ENCODE measurements around the gene SIGLEC15.

Gene SIGLEC15

GRCh38 chr18:45861926-45862325, 36.5 kb downstream of the SIGLEC15 start:
- Histone ChIP-seq H2BK5ac (ENCODE audit: low read length) (no peak overlapping the region), H3K18ac (ENCODE audit: low read length) (no peak overlapping the region), H3K14ac (ENCODE audit: low read length) (no peak overlapping the region), H3K4me3 (ENCODE audit: low read length in 2 of 2) (no peak overlapping the region), H3K36me3 (replicated peaks in 1 of 2; ENCODE audit: control insufficient read depth in 2 of 2, insufficient read depth in 2 of 2, low read length in 2 of 2) (peaks cover 22 to 91% of the 10 kb centered on the region in 2 donors), H3K9ac (ENCODE audit: low read depth, low read length, poor library complexity) (no peak overlapping the region), H2BK12ac (ENCODE audit: low read length) (no peak overlapping the region), H4K91ac (ENCODE audit: low read depth, low read length, poor library complexity) (no peak overlapping the region), H3K23ac (ENCODE audit: low read depth, low read length, poor library complexity) (no peak overlapping the region), H3K79me1 (ENCODE audit: low read depth, low read length) (no peaks in the 10 kb centered on the region), H3K4me2 (ENCODE audit: insufficient read depth, low read length, poor library complexity, severe bottlenecking) (no peak overlapping the region), H2AK5ac (ENCODE audit: low read depth, low read length) (no peak overlapping the region), H2BK15ac (ENCODE audit: low read length) (no peak overlapping the region), H3K9me3 (replicated peaks in 1 of 2; ENCODE audit: control insufficient read depth in 2 of 2, insufficient read depth in 1 of 2, low read depth in 1 of 2, low read length in 2 of 2) (peaks cover 0 to 18% of the 10 kb centered on the region in 2 donors), H3K27me3 (ENCODE audit: control insufficient read depth in 3 of 3, insufficient read depth in 3 of 3, low read depth in 1 of 3, low read length in 3 of 3) (no peaks in the 10 kb centered on the region), H3K4ac (ENCODE audit: low read length) (no peak overlapping the region), H4K8ac (ENCODE audit: low read depth, low read length) (no peak overlapping the region), H2BK120ac (ENCODE audit: low read depth, low read length) (no peak overlapping the region), H3K27ac (replicated peaks; ENCODE audit: low read length) (no peak overlapping the region), H2AFZ (ENCODE audit: low read length) (no peak overlapping the region), H3K4me1 (ENCODE audit: control insufficient read depth in 2 of 2, insufficient read depth in 1 of 2, low read depth in 1 of 2, low read length in 2 of 2) (no peaks in the 10 kb centered on the region)
- no peak for DNase-seq (ENCODE audit: low spot score)
- no CpG with 5 or more reads among the region's 1 CpG for WGBS, 2 donors (ENCODE audit: extremely low coverage in 2 of 2, insufficient read length in 2 of 2, insufficient replicate concordance in 1 of 2)

- Histone ChIP-seq H4K91ac (ENCODE audit: low read depth, low read length, poor library complexity) (no peak overlapping the region), H3K9ac (ENCODE audit: low read depth, low read length, poor library complexity) (no peak overlapping the region), H2AFZ (ENCODE audit: low read length) (no peak overlapping the region), H3K9me3 (replicated peaks in 1 of 2; ENCODE audit: control insufficient read depth in 2 of 2, insufficient read depth in 1 of 2, low read depth in 1 of 2, low read length in 2 of 2) (peaks cover 0 to 18% of the 10 kb centered on the region in 2 donors), H3K4me2 (ENCODE audit: insufficient read depth, low read length, poor library complexity, severe bottlenecking) (no peak overlapping the region), H3K4me1 (ENCODE audit: control insufficient read depth in 2 of 2, insufficient read depth in 1 of 2, low read depth in 1 of 2, low read length in 2 of 2) (no peaks in the 10 kb centered on the region), H2BK15ac (ENCODE audit: low read length) (no peak overlapping the region), H3K4ac (ENCODE audit: low read length) (no peak overlapping the region), H3K79me1 (ENCODE audit: low read depth, low read length) (no peaks in the 10 kb centered on the region), H3K27me3 (ENCODE audit: control insufficient read depth in 3 of 3, insufficient read depth in 3 of 3, low read depth in 1 of 3, low read length in 3 of 3) (no peaks in the 10 kb centered on the region), H4K8ac (ENCODE audit: low read depth, low read length) (no peak overlapping the region), H2AK5ac (ENCODE audit: low read depth, low read length) (no peak overlapping the region), H3K14ac (ENCODE audit: low read length) (no peak overlapping the region), H2BK120ac (ENCODE audit: low read depth, low read length) (no peak overlapping the region), H2BK12ac (ENCODE audit: low read length) (no peak overlapping the region), H3K23ac (ENCODE audit: low read depth, low read length, poor library complexity) (no peak overlapping the region), H3K4me3 (ENCODE audit: low read length in 2 of 2) (no peak overlapping the region), H2BK5ac (ENCODE audit: low read length) (no peak overlapping the region), H3K27ac (replicated peaks; ENCODE audit: low read length) (no peak overlapping the region), H3K18ac (ENCODE audit: low read length) (no peak overlapping the region), H3K36me3 (replicated peaks in 1 of 2; ENCODE audit: control insufficient read depth in 2 of 2, insufficient read depth in 2 of 2, low read length in 2 of 2) (peaks cover 16 to 90% of the 10 kb centered on the region in 2 donors)
- no CpG with 5 or more reads among the region's 1 CpG for WGBS, 2 donors (ENCODE audit: extremely low coverage in 2 of 2, insufficient read length in 2 of 2, insufficient replicate concordance in 1 of 2)
- DNase-seq (ENCODE audit: low spot score), result no peak
Observed at GRCh38 chr18:45863469-45863868, 38.0 kb downstream of the SIGLEC15 start.

GRCh38 chr18:45864081-45864480, 38.6 kb downstream of the SIGLEC15 start:
- Histone ChIP-seq H3K36me3 (replicated peaks in 1 of 2; ENCODE audit: control insufficient read depth in 2 of 2, insufficient read depth in 2 of 2, low read length in 2 of 2) (peaks cover 14 to 84% of the 10 kb centered on the region in 2 donors), H2BK120ac (ENCODE audit: low read depth, low read length) (no peak overlapping the region)
- DNase-seq (ENCODE audit: low spot score), result no peak

GRCh38 chr18:45865466-45865865, 40.0 kb downstream of the SIGLEC15 start:
- Histone ChIP-seq H3K4me3 (ENCODE audit: low read length in 2 of 2) (no peak overlapping the region), H4K91ac (ENCODE audit: low read depth, low read length, poor library complexity) (no peak overlapping the region), H4K8ac (ENCODE audit: low read depth, low read length) (no peak overlapping the region), H3K79me1 (ENCODE audit: low read depth, low read length) (no peaks in the 10 kb centered on the region), H3K9ac (ENCODE audit: low read depth, low read length, poor library complexity) (no peak overlapping the region), H3K4ac (ENCODE audit: low read length) (no peak overlapping the region), H2BK12ac (ENCODE audit: low read length) (no peak overlapping the region), H3K27ac (replicated peaks; ENCODE audit: low read length) (no peak overlapping the region), H3K27me3 (ENCODE audit: control insufficient read depth in 3 of 3, insufficient read depth in 3 of 3, low read depth in 1 of 3, low read length in 3 of 3) (no peaks in the 10 kb centered on the region), H2BK5ac (ENCODE audit: low read length) (no peak overlapping the region), H3K14ac (ENCODE audit: low read length) (no peak overlapping the region), H3K9me3 (replicated peaks in 1 of 2; ENCODE audit: control insufficient read depth in 2 of 2, insufficient read depth in 1 of 2, low read depth in 1 of 2, low read length in 2 of 2) (peaks cover 0 to 18% of the 10 kb centered on the region in 2 donors), H3K18ac (ENCODE audit: low read length) (no peak overlapping the region), H3K36me3 (replicated peaks in 1 of 2; ENCODE audit: control insufficient read depth in 2 of 2, insufficient read depth in 2 of 2, low read length in 2 of 2) (peaks cover 12 to 80% of the 10 kb centered on the region in 2 donors), H3K4me2 (ENCODE audit: insufficient read depth, low read length, poor library complexity, severe bottlenecking) (no peak overlapping the region), H2BK120ac (ENCODE audit: low read depth, low read length) (no peak overlapping the region), H2AK5ac (ENCODE audit: low read depth, low read length) (no peak overlapping the region), H2BK15ac (ENCODE audit: low read length) (no peak overlapping the region), H2AFZ (ENCODE audit: low read length) (no peak overlapping the region), H3K23ac (ENCODE audit: low read depth, low read length, poor library complexity) (no peak overlapping the region), H3K4me1 (ENCODE audit: control insufficient read depth in 2 of 2, insufficient read depth in 1 of 2, low read depth in 1 of 2, low read length in 2 of 2) (no peaks in the 10 kb centered on the region)
- no peak for DNase-seq (ENCODE audit: low spot score)
- WGBS, 2 donors (ENCODE audit: extremely low coverage in 2 of 2, insufficient read length in 2 of 2, insufficient replicate concordance in 1 of 2), result no CpG with 5 or more reads among the region's 5 CpGs

More at GRCh38 chr18:45864081-45864480, 38.6 kb downstream of the SIGLEC15 start:
- no peak overlapping the region for H3K4me3 ChIP-seq (ENCODE audit: low read length in 2 of 2)
- H3K18ac ChIP-seq (ENCODE audit: low read length), result no peak overlapping the region
- H3K23ac ChIP-seq (ENCODE audit: low read depth, low read length, poor library complexity), result no peak overlapping the region
- no peak overlapping the region for H3K9ac ChIP-seq (ENCODE audit: low read depth, low read length, poor library complexity)
- no peak overlapping the region for H4K91ac ChIP-seq (ENCODE audit: low read depth, low read length, poor library complexity)
- H2BK12ac ChIP-seq (ENCODE audit: low read length), result no peak overlapping the region
- H4K8ac ChIP-seq (ENCODE audit: low read depth, low read length), result no peak overlapping the region
- no peak overlapping the region for H3K27ac ChIP-seq (replicated peaks; ENCODE audit: low read length)
- no peak overlapping the region for H2BK5ac ChIP-seq (ENCODE audit: low read length)
- no CpG with 5 or more reads among the region's 5 CpGs for WGBS, 2 donors (ENCODE audit: extremely low coverage in 2 of 2, insufficient read length in 2 of 2, insufficient replicate concordance in 1 of 2)
- no peaks in the 10 kb centered on the region for H3K4me1 ChIP-seq (ENCODE audit: control insufficient read depth in 2 of 2, insufficient read depth in 1 of 2, low read depth in 1 of 2, low read length in 2 of 2)
- H3K4me2 ChIP-seq (ENCODE audit: insufficient read depth, low read length, poor library complexity, severe bottlenecking), result no peak overlapping the region
- H3K79me1 ChIP-seq (ENCODE audit: low read depth, low read length), result no peaks in the 10 kb centered on the region
- no peak overlapping the region for H3K14ac ChIP-seq (ENCODE audit: low read length)
- no peak overlapping the region for H2BK15ac ChIP-seq (ENCODE audit: low read length)
- H2AK5ac ChIP-seq (ENCODE audit: low read depth, low read length), result no peak overlapping the region
- no peak overlapping the region for H3K4ac ChIP-seq (ENCODE audit: low read length)
- peaks cover 0 to 18% of the 10 kb centered on the region in 2 donors for H3K9me3 ChIP-seq (replicated peaks in 1 of 2; ENCODE audit: control insufficient read depth in 2 of 2, insufficient read depth in 1 of 2, low read depth in 1 of 2, low read length in 2 of 2)
- H3K27me3 ChIP-seq (ENCODE audit: control insufficient read depth in 3 of 3, insufficient read depth in 3 of 3, low read depth in 1 of 3, low read length in 3 of 3), result no peaks in the 10 kb centered on the region
- H2AFZ ChIP-seq (ENCODE audit: low read length), result no peak overlapping the region

All from neuronal stem cell (in vitro differentiated cells).